HG02885 (cell line): ENCODE data around the gene SIPA1L3.

Source experiments
- ATAC-seq: cut with Tn5 transposase; IDR thresholded peaks from one replicate; pipeline ENCODE4 v1.9.1; 2021; ENCODE audit warnings: mild to moderate bottlenecking; ENCODE audit not compliant: unreplicated experiment, poor library complexity

SIPA1L3 gene

GRCh38 chr19:38082256-38083118, 175.5 kb downstream of the SIPA1L3 start:
- ATAC-seq, result no peak

GRCh38 chr19:38084196-38084595, 177.2 kb downstream of the SIPA1L3 start:
- ATAC-seq, result no peak

GRCh38 chr19:38089440-38089839, 182.4 kb downstream of the SIPA1L3 start:
- no peak for ATAC-seq

DNA sequence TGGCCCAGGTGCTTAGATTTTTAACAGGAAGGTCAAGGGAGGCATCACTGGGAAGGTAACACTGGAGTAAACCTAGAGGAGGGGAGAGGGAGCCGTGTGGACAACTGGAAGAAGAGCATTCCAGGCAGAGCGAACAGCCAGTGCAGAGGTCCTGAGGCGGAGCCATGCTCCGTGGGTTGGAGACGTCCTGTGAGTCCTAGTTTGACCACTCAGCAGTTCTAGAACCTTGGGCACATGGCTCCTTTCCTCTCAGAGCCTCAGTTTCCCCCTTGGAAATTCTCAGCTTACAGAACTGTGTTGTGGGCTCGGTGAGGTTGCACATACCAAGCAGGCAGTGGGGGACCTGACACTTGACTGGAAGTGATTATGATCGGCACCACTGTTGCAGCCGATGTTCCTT, 186.1 kb downstream of the SIPA1L3 start:
- no peak for ATAC-seq

GRCh38 chr19:38093587-38093986, 186.6 kb downstream of the SIPA1L3 start:
- ATAC-seq, result no peak

DNA sequence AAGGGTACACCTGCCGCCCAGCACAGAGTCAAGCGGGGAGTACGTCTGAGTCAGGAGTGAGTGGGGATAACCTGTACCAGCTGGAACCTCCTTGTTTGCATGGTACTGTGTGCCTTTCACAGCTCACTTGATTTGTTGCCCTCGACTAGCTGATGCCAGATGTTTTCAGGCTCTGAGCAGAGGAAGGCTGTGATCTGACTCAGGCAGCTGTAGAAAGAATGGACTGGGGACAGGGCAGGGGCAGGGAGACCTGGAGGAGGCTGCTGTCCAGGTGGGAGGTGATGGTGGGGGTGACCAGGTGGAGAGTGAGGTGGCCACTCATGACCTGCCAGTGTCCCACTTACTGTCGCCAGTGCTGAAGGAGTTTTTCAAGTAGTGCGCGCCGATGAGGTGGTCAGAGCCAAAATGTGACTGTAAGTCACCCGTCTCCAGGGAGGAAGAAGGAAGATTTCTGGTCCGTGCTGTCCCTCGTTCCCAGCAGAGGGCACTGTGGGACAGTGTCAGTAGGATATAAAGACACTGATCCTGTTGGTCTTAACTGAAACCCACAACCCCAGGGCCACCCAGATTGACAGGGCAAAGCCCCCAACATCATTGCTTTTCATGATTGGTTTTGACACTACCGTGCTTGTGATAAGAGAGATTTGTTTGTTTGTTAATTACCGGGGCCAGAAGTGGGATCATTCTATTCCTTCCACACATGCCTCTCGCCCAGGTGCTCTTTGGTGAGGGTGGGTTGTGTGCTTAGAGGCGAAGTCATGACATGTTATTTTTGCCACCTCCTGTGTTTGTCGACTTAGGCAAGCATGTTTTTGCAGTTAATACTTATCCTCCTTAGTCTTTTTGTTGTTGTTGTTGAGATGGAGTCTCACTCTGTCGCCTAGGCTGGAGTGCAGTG, 188.7 kb downstream of the SIPA1L3 start:
- no peak for ATAC-seq

DNA sequence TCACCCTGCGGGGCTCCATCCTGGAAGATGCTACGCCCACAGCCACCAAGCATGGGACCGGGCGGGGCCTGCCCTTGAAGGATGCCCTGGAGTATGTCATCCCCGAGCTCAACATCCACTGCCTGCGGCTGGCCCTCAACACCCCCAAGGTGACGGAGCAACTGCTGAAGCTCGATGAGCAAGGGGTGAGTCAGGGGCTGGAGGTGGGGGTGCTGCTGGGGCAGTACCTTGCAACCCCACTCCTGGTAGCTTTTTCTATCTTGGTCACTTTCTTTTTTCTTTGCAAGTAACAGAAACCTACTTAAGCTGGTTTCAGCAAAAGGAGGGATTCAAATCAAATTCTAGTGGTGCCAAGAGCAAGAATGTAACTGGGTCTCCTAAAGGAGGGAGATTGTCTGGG, 193.0 kb downstream of the SIPA1L3 start:
- no peak for ATAC-seq

- ATAC-seq, result no peak
These were observed 193.6 kb downstream of the SIPA1L3 start for GRCh38 chr19:38100589-38100988.

- no peak for ATAC-seq
These were observed 194.7 kb downstream of the SIPA1L3 start for GRCh38 chr19:38101723-38102122.

DNA sequence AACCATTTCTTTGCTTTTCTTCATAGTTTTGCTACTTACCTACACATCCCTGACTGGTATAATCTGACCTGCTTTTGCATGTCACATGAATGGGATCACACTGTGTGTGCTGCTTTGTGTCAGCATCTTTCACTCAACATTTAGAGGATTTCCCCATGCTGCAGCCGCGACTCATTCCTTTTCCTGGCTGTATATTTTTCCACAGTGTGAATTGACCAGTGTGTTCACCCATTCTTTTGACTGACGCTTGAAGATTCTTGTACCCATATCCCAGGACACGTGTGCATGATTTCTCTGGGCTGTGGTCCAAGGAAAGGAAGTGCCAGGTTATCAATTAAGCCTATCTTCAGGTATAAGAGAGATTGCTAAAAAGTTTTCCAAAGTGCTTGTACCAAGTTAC, 198.6 kb downstream of the SIPA1L3 start:
- no peak for ATAC-seq

DNA sequence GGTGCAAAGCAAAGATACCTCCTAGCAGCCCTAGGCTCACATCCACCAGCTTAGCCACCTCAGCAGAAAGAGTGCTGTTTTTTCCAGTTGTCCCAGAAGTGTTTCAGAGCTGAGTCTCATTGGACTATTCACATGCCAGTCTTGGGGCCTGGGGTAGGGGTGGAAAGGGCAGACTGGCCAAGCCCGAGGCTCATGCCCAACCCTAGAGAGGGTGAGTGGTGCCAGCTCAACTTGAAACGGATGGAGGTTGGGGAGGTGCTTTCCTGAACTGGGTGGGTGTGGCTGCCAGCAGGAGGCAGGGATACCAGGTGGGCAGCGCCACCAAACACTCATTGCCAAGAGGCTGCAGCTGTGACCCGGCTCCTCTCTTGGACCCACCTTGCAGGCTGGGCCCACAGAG, 200.1 kb downstream of the SIPA1L3 start:
- no peak for ATAC-seq

GRCh38 chr19:38111898-38112297, 204.9 kb downstream of the SIPA1L3 start:
- no peak for ATAC-seq

GRCh38 chr19:38114651-38115050, 207.6 kb downstream of the SIPA1L3 start:
- no peak for ATAC-seq

DNA sequence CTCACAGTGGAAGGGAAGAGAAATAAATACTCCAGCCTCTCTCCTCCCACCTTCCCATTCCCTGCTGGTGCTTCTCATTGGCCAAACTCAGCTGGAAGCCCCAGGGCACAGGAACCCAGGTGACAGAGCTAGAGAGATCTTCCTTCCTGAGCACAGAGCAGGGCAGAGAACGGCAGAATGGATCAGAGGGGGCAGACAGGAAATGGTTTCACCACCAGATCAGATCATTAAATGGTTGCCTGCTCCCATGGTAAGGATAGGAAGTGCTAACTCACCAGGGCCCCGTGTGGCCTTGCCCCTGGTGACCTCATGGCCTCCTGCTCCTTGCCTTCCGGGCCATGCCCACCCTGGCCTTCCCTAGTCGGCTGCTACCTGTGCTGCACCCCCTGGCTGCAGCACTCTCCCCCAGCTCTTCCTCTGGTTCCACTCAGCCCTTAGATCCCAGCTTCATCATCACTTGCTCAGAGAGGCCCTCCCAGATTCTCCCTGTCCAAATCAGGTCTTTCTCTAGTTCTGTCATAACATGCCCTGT, 208.3 kb downstream of the SIPA1L3 start:
- no peak for ATAC-seq

DNA sequence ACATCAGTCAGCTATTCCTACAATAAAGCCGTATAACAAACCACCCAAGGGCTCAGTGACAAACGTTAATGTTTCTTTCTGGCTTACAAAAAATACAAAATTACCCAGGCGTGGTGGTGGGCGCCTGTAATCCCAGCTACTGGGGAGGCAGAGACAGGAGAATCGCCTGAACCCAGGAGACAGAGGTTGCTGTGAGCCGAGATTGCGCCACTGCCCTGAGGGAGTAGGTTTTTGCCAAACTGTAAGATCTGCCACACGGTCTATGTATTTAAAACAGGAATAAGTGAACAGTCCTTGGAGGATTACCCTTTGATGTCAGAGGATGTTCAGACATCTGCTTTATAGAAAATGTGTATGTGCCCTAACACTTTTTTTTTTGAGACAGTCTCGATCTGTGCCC, 211.2 kb downstream of the SIPA1L3 start:
- ATAC-seq, result no peak

DNA sequence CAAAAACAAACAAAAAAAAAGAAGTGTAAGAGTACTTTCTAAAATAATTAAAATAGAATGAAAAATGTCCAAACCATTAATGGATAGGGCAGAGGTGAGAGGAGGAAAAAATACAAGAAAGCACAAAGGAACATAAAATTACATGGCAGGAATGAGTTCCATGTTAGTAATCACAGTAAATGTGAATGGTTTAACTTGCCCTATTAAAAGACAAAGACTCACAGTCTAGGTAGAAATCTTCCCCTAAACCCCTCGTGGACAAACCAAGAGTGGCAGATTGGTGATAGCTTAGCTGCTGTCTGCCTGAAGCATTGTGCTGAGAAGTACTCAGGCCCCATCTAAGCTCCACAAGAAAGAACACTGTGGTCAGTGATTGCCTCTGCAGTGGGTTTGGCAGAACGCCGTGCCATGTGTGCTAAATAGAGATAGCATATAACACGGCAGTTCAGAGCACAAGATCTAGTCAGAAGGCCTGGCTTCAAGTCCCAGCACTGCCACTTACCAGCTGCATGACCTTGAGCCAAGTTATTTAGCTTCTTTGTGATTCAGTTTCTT, 213.5 kb downstream of the SIPA1L3 start:
- ATAC-seq, result no peak

GRCh38 chr19:38122402-38123093, 215.5 kb downstream of the SIPA1L3 start:
- no peak for ATAC-seq

DNA sequence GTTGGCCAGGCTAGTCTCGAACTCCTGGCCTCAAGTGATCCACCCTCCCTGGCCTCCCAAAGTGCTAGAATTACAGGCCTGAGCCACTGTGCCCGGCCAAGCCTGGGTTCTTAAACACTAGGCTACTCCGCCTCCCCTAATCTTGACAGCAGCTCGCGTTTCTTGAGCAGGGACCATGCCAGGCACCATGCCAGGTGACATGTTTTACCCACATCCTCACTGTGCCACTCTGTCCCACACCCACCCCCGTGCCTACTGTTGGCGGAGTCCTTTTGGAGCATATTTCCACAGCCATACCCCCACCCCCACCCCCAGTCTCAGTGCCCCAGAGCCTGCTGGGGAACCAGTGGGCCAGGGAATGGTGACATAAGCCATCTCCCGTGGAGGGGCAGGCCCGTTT, 218.2 kb downstream of the SIPA1L3 start:
- no peak for ATAC-seq

- no peak for ATAC-seq
These were observed 223.4 kb downstream of the SIPA1L3 start for GRCh38 chr19:38130399-38130798.

GRCh38 chr19:38132781-38133180, 225.8 kb downstream of the SIPA1L3 start:
- no peak for ATAC-seq
